ENCODE data around the gene KCTD8. TPM values are rescaled to one million over a fixed set of nuclear protein-coding genes. Genes with fewer than 3 reads are reported as not detected.
A peak's percentile ranks its signal among the peaks of the same experiment; 100 is the strongest.

KCTD8 gene
- total RNA-seq, 1 donor from 2014 or later: 0.85 TPM

GRCh38 chr4:44257461-44257860 is 191.1 kb downstream of the KCTD8 start:
- no peak for DNase-seq (ENCODE audit: extremely low spot score, unreplicated experiment)
- H3K36me3 Mint-ChIP-seq: no peaks in the 10 kb centered on the region
- no peak overlapping the region for H3K4me3 Mint-ChIP-seq
- no peaks in the 10 kb centered on the region for H3K9me3 Mint-ChIP-seq
- no peak overlapping the region for H3K27ac Mint-ChIP-seq
- H3K4me1 Mint-ChIP-seq (ENCODE audit: unreplicated experiment): no peaks in the 10 kb centered on the region
- TF ChIP-seq, protein P1, sequence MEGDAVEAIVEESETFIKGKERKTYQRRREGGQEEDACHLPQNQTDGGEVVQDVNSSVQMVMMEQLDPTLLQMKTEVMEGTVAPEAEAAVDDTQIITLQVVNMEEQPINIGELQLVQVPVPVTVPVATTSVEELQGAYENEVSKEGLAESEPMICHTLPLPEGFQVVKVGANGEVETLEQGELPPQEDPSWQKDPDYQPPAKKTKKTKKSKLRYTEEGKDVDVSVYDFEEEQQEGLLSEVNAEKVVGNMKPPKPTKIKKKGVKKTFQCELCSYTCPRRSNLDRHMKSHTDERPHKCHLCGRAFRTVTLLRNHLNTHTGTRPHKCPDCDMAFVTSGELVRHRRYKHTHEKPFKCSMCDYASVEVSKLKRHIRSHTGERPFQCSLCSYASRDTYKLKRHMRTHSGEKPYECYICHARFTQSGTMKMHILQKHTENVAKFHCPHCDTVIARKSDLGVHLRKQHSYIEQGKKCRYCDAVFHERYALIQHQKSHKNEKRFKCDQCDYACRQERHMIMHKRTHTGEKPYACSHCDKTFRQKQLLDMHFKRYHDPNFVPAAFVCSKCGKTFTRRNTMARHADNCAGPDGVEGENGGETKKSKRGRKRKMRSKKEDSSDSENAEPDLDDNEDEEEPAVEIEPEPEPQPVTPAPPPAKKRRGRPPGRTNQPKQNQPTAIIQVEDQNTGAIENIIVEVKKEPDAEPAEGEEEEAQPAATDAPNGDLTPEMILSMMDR (conservative IDR thresholded peaks at IDR 0.05): no peak
- no peaks in the 10 kb centered on the region for H3K27me3 Mint-ChIP-seq

DNA sequence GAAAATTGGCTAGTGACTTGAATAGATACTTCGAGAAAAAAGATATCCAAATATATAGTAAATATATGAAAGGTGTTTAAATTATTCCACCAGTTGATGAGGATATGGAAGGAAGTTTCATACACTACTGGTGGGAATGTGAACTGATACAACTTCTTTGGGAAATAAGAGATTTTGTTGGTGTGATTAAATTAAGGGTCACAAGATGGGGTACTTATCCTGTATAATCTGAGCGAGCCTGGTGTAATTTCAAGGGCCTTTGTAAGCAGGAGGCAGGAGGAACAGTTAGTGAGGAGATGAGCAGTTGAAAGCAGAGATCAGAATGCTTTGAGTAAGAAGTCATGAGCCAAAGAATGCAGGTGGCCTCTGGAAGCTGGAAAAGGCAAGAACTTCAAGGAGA is 192.2 kb downstream of the KCTD8 start:
- no peaks in the 10 kb centered on the region for H3K36me3 Mint-ChIP-seq
- no peaks in the 10 kb centered on the region for H3K27me3 Mint-ChIP-seq
- DNase-seq (ENCODE audit: extremely low spot score, unreplicated experiment): no peak
- no peak overlapping the region for H3K27ac Mint-ChIP-seq
- no peak overlapping the region for H3K4me3 Mint-ChIP-seq
- TF ChIP-seq, protein P1 (conservative IDR thresholded peaks at IDR 0.05): peak; percentile 44
- no peaks in the 10 kb centered on the region for H3K4me1 Mint-ChIP-seq (ENCODE audit: unreplicated experiment)
- no peaks in the 10 kb centered on the region for H3K9me3 Mint-ChIP-seq

DNA sequence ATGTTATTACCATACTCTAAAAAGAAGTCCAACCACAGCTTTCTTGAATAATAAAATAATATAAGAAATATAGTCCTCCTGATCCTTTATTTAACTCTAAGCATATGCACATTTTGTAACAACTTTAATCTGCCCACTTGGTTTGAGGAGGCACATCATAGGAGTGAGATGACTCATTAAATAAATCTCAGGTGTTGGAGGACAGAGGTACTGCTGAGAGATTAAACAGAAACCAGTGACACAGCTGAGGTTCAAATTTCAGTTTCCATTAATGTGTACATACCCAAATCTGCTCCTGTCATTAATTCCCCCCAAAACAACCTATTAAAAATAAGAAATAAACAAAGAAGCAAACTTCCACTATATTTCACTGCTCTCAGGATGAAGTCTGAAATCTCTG is 211.0 kb downstream of the KCTD8 start:
- H3K4me3 Mint-ChIP-seq: no peak overlapping the region
- no peaks in the 10 kb centered on the region for H3K27me3 Mint-ChIP-seq
- DNase-seq (ENCODE audit: extremely low spot score, unreplicated experiment): no peak
- H3K9me3 Mint-ChIP-seq: no peaks in the 10 kb centered on the region
- no peak overlapping the region for H3K27ac Mint-ChIP-seq
- H3K36me3 Mint-ChIP-seq: no peaks in the 10 kb centered on the region
- TF ChIP-seq, protein P1 (conservative IDR thresholded peaks at IDR 0.05): no peak
- H3K4me1 Mint-ChIP-seq (ENCODE audit: unreplicated experiment): no peaks in the 10 kb centered on the region

DNA sequence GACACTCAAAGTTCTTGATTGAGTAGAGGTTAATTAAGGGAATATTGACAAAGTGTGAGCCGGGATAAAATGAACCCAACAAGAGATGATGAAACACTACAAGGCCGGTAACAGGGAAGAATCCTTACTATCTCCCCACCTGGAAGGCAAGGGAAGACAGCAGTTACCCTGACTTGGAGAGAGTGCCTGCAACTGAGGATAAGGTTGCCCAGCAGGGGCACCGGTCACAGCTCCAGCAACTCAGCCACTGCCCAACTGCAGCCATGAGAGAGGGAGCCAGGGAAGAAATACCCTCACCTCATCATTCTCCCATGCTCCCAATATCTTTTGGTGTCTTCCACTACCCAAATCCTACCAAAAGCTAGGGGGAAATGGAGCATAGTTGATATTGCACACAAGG is 212.7 kb downstream of the KCTD8 start:
- TF ChIP-seq, protein P1 (conservative IDR thresholded peaks at IDR 0.05): no peak
- Mint-ChIP-seq H3K27ac (no peak overlapping the region), H3K9me3 (no peaks in the 10 kb centered on the region), H3K36me3 (no peaks in the 10 kb centered on the region), H3K4me3 (no peak overlapping the region), H3K27me3 (no peaks in the 10 kb centered on the region), H3K4me1 (ENCODE audit: unreplicated experiment) (no peaks in the 10 kb centered on the region)
- DNase-seq (ENCODE audit: extremely low spot score, unreplicated experiment): no peak

DNA sequence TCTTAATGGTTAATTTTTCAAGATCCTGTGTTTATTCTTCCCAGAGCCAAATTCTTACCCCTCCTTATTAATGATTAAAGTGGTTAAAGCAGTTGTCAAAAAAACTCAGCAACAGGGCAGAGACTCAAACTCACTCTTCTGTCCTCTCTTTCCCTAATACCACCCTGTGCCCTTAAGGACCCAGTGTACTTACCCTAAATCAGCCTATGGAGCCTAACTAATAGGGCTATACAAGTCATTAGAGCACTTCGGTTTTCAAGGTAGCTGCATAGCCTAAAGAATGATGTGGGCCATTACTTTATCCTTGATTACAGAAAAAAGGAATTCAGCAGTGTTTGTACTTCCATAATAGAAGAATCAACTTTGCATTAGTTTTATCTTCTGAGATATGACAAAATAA is 216.3 kb downstream of the KCTD8 start:
- no peak for DNase-seq (ENCODE audit: extremely low spot score, unreplicated experiment)
- H3K4me1 Mint-ChIP-seq (ENCODE audit: unreplicated experiment): no peaks in the 10 kb centered on the region
- H3K27me3 Mint-ChIP-seq: no peaks in the 10 kb centered on the region
- TF ChIP-seq, protein P1 (conservative IDR thresholded peaks at IDR 0.05): no peak
- no peak overlapping the region for H3K4me3 Mint-ChIP-seq
- no peak overlapping the region for H3K27ac Mint-ChIP-seq
- no peaks in the 10 kb centered on the region for H3K9me3 Mint-ChIP-seq
- no peaks in the 10 kb centered on the region for H3K36me3 Mint-ChIP-seq

GRCh38 chr4:44231006-44231405 is 217.6 kb downstream of the KCTD8 start:
- DNase-seq (ENCODE audit: extremely low spot score, unreplicated experiment): no peak
- Mint-ChIP-seq H3K4me1 (ENCODE audit: unreplicated experiment) (no peaks in the 10 kb centered on the region), H3K27ac (no peak overlapping the region), H3K9me3 (no peaks in the 10 kb centered on the region), H3K36me3 (no peaks in the 10 kb centered on the region), H3K27me3 (no peaks in the 10 kb centered on the region), H3K4me3 (no peak overlapping the region)
- TF ChIP-seq, protein P1 (conservative IDR thresholded peaks at IDR 0.05): no peak

Data from type B pancreatic cell (in vitro differentiated cells).